AG04449 (cell line): ENCODE data around the gene GOLT1A.

Source experiments
- CTCF ChIA-PET: fragments of 350-600 bp; formaldehyde crosslinking; extraction: SDS; loops from one replicate; lab custom pipeline; 2021; ENCODE audit warnings: antibody characterized with exemption; lab: Yijun Ruan, JAX
- POLR2A ChIA-PET: fragments of 400-600, 350-600 bp; formaldehyde crosslinking; extraction: SDS; loops from one replicate; lab custom pipeline; 2020; ENCODE audit warnings: antibody characterized with exemption, inconsistent platforms; lab: Yijun Ruan, JAX
- DNase-seq: peaks from one replicate; pipeline ENCODE4 v3.0.0-alpha.2; 2010; ENCODE audit warnings: low read depth, low spot score
- H3K4me3 ChIP-seq: 2 replicates; pipeline ENCODE4 v1.5.1; 2011; ENCODE audit warnings: low read depth, mild to moderate bottlenecking, control low read depth, low read length
- CTCF ChIP-seq: IDR thresholded peaks from one replicate; pipeline ENCODE4 v1.5.1; 2011; ENCODE audit warnings: mild to moderate bottlenecking, moderate library complexity, low read length, control low read depth, inconsistent platforms; ENCODE audit not compliant: insufficient read depth; ENCODE audit errors: missing control alignments

GOLT1A gene

GRCh38 chr1:204174958-204175357 is 38.8 kb downstream of the GOLT1A start:
- DNase-seq = no peak
- CTCF ChIA-PET = interaction anchor here (0.9 to 15.7 kb wide), 6 partner anchors 13 to 328 kb away, joined by 3 to 548 read pairs (median 15); partner anchors contain the start of genes GOLT1A and KISS1
- POLR2A ChIA-PET = no interaction called here
- H3K4me3 ChIP-seq = no peak overlapping the region
- TF ChIP-seq CTCF = no peak

- no peak for TF ChIP-seq CTCF
- H3K4me3 ChIP-seq = no peak overlapping the region
- POLR2A ChIA-PET = interaction anchor here (0.7 kb wide), 1 partner anchor 323 kb away, joined by 4 read pairs; no protein-coding TSS in a partner anchor
- CTCF ChIA-PET = interaction anchor here (1.0 to 24.4 kb wide), 10 partner anchors 10 to 331 kb away, joined by 3 to 548 read pairs (median 6); partner anchors contain the start of genes GOLT1A, KISS1 and PLEKHA6
- no peak for DNase-seq
Measured at GRCh38 chr1:204172404-204173029, 41.3 kb downstream of the GOLT1A start.

GRCh38 chr1:204171751-204172178 is 42.0 kb downstream of the GOLT1A start:
- ChIA-PET POLR2A (no interaction called here), CTCF (interaction anchor here (1.2 to 24.4 kb wide), 7 partner anchors 10 to 227 kb away, joined by 3 to 548 read pairs (median 9); partner anchors contain the start of genes GOLT1A, KISS1 and PLEKHA6)
- TF ChIP-seq CTCF = no peak
- no peak for DNase-seq
- no peak overlapping the region for H3K4me3 ChIP-seq

GRCh38 chr1:204170494-204171155 is 43.2 kb downstream of the GOLT1A start:
- no peak for TF ChIP-seq CTCF
- CTCF ChIA-PET = interaction anchor here (1.2 to 24.4 kb wide), 7 partner anchors 9 to 333 kb away, joined by 3 to 548 read pairs (median 10); partner anchors contain the start of genes GOLT1A, KISS1 and PLEKHA6
- POLR2A ChIA-PET = no interaction called here

GRCh38 chr1:204169858-204170257 is 43.9 kb downstream of the GOLT1A start:
- no peak for TF ChIP-seq CTCF
- ChIA-PET POLR2A (no interaction called here), CTCF (interaction anchor here (1.2 to 24.4 kb wide), 6 partner anchors 8 to 333 kb away, joined by 3 to 548 read pairs (median 46); partner anchors contain the start of genes GOLT1A, KISS1 and PLEKHA6)
- H3K4me3 ChIP-seq = no peak overlapping the region
- DNase-seq = no peak

More at GRCh38 chr1:204170494-204171155, 43.2 kb downstream of the GOLT1A start:
- no peak overlapping the region for H3K4me3 ChIP-seq
- DNase-seq = no peak

GRCh38 chr1:204167730-204168129 is 46.1 kb downstream of the GOLT1A start:
- no peak for DNase-seq
- H3K4me3 ChIP-seq = no peak overlapping the region
- ChIA-PET POLR2A (no interaction called here), CTCF (interaction anchor here (0.7 to 24.4 kb wide), 18 partner anchors 10 to 336 kb away, joined by 3 to 548 read pairs (median 4); partner anchors contain the start of genes GOLT1A, KISS1 and PLEKHA6)
- TF ChIP-seq CTCF = no peak
